ENCODE results near the gene COMMD3. TPM values are rescaled to one million over a fixed set of nuclear protein-coding genes. Genes with fewer than 3 reads are reported as not detected.
A peak's percentile ranks its signal among the peaks of the same experiment; 100 is the strongest.
"Not testable (repeated sequence)": the region's sequence is repeated elsewhere in the genome, so short reads cannot be mapped to it uniquely, and the experiment has no call there.

The COMMD3 gene
- total RNA-seq, 1 donor: 21.5 TPM

DNA sequence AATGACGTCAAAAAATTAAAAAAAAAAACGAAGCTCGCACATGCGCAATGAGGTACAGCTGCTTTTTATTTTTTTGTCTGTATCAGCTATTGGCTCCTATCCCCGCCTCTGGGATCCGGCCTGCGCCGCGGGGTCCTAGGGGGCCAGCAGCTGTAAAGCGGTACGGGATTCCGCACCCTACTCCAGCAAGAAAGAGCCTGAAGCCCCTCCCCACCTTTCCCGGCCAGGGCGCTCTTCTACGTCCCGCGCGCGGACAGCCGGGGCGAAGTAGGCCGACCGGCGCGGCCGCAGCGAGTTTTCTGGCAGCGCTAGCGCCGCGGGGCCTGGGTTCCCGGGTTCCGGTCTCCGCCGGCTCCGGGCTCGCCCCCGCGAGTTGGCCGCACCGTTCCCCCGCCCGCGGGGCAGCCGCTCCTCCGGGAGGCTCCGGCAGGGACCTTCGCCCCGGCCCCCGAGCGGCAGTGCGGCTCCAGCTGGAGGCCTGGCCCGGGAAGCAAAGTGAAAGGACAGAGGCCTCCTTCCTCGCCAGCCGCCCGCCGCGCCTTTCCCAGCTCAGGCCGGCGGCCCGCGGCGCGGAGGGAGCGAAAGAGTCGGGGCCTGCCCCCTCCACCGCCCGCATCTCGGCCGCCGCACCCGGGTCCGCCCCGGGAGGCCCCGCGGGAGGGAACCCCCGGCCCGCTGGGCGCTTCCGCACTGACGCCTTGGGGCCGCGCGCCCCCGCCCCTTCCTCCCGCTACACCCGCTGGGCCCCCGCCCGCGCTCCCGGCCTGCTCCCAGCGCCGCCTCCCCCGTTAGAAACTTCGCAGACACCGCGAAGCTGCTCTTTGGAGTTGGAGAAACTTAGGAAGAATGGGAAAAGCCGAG lies 24.4 kb downstream of the COMMD3 start:
- H3K4me1 ChIP-seq (ENCODE audit: insufficient read depth, low read length): peaks cover 39% of the 10 kb centered on the region
- peaks cover 92% of the 10 kb centered on the region for H3K27me3 ChIP-seq (ENCODE audit: insufficient read depth, low read length)
- H3K4me3 ChIP-seq (ENCODE audit: low read length): peak overlapping the region; percentile 58
- no peaks in the 10 kb centered on the region for H3K9me3 ChIP-seq (ENCODE audit: low read depth, low read length)

DNA sequence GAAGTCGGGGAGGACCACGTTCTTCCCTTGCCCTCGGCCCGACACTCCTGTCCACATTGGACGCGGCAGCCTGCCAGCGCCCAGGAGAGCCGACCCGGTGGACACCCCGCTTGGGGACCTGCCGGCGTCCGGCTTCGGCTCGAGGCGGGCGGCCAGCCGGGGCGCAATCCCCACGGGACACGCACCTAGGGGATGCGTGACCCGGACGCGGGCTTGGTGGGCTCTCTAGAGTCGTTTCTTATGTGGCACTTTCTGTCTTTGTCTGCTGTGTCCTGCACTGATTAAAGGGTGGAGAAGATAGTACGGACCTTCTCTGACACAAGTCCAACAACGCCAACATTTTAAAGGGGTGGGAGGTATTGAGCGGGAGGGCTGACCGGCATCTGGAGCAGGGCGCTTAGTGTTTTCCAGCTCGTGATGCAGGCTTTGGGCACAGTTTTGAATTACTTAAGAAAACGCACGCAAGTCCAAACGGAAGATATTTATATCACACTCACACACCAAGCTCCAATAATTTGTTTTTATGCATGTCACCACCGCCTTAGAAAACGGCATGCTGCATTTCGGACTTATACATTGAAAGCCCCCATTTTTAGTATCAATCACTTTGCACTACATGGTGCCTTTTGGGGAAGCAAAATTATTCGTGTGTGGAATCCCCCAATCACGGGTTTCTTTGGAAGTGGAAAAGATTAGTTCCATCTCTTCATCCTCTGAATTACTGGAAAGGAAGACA lies 25.2 kb downstream of the COMMD3 start:
- Histone ChIP-seq H3K27me3 (ENCODE audit: insufficient read depth, low read length) (peaks cover 92% of the 10 kb centered on the region), H3K4me1 (ENCODE audit: insufficient read depth, low read length) (peaks cover 33% of the 10 kb centered on the region), H3K9me3 (ENCODE audit: low read depth, low read length) (no peaks in the 10 kb centered on the region), H3K4me3 (ENCODE audit: low read length) (peak overlapping the region; percentile 58)

DNA sequence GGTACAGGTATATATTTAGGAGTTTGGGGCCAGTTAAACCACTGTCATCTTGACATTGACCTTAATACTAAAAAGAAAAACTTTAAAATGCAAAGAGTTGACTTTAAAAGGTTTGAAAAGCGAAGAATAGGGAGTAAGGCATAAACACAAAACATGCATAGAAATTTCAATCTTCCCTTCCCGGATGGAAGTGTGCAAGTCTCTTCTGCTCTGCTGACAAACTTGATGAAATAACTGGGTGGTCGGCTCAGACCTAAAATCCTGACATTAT lies 25.7 kb downstream of the COMMD3 start:
- Histone ChIP-seq H3K27me3 (ENCODE audit: insufficient read depth, low read length) (peaks cover 92% of the 10 kb centered on the region), H3K4me3 (ENCODE audit: low read length) (no peak overlapping the region)

DNA sequence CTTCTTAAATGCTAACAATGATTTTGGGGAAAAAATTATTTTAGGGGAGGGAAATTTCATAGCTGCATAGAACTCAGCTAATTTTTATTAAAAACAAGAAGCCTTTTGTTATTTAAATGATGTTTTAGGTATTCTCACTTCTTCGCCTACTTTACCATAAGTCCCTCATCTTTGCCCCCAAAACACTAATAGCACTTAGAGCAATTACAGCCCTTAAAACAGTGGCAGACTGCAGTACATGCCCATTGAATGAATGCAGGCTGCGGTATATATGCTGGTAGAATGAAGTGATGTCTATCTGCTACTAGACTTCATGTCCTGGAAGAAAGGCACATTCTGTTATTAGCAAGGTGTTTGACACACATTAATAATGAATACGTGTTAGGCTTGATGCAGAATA lies 26.2 kb downstream of the COMMD3 start:
- peaks cover 92% of the 10 kb centered on the region for H3K27me3 ChIP-seq (ENCODE audit: insufficient read depth, low read length)
- peaks cover 24% of the 10 kb centered on the region for H3K4me1 ChIP-seq (ENCODE audit: insufficient read depth, low read length)
- H3K4me3 ChIP-seq (ENCODE audit: low read length): no peak overlapping the region
- H3K9me3 ChIP-seq (ENCODE audit: low read depth, low read length): no peaks in the 10 kb centered on the region

More for the DNA sequence above, 25.7 kb downstream of the COMMD3 start:
- Histone ChIP-seq H3K4me1 (ENCODE audit: insufficient read depth, low read length) (peaks cover 28% of the 10 kb centered on the region), H3K9me3 (ENCODE audit: low read depth, low read length) (no peaks in the 10 kb centered on the region)

- no peak overlapping the region for H3K4me3 ChIP-seq (ENCODE audit: low read length)
- H3K4me1 ChIP-seq (ENCODE audit: insufficient read depth, low read length): peaks cover 24% of the 10 kb centered on the region
- peaks cover 91% of the 10 kb centered on the region for H3K27me3 ChIP-seq (ENCODE audit: insufficient read depth, low read length)
- H3K9me3 ChIP-seq (ENCODE audit: low read depth, low read length): no peaks in the 10 kb centered on the region
Observed at GRCh38 chr10:22343731-22344130, 27.5 kb downstream of the COMMD3 start.

DNA sequence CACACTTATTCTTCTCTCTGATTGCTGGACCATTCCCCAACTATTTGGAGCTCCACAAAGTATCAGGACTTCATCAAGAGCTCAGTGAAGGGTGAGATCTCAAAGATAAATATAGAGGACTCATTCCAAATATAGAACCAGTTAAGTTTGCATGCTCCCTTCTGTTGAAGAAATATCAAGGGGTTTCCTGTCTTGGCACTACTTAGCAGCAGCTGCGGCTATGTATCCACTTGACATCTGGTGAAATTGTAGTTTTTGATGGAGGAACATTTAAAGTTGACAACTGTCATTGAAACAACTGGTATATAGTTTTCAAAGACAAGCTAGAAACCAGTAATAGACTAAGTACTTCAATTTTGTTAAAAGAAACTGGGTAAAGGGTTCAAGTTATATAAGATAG lies 28.1 kb downstream of the COMMD3 start:
- H3K9me3 ChIP-seq (ENCODE audit: low read depth, low read length): no peaks in the 10 kb centered on the region
- no peak overlapping the region for H3K4me3 ChIP-seq (ENCODE audit: low read length)
- H3K27me3 ChIP-seq (ENCODE audit: insufficient read depth, low read length): peaks cover 87% of the 10 kb centered on the region
- peaks cover 24% of the 10 kb centered on the region for H3K4me1 ChIP-seq (ENCODE audit: insufficient read depth, low read length)

- Histone ChIP-seq H3K27me3 (ENCODE audit: insufficient read depth, low read length) (peaks cover 81% of the 10 kb centered on the region), H3K9me3 (ENCODE audit: low read depth, low read length) (no peaks in the 10 kb centered on the region), H3K4me1 (ENCODE audit: insufficient read depth, low read length) (peaks cover 23% of the 10 kb centered on the region), H3K4me3 (ENCODE audit: low read length) (peak overlapping the region; percentile 14)
Observed at GRCh38 chr10:22344781-22345300, 28.7 kb downstream of the COMMD3 start.

GRCh38 chr10:22345301-22346095 lies 29.3 kb downstream of the COMMD3 start, which contains the start of gene SPAG6:
Gene SPAG6, plus strand, starts transcription at chr10:22345496. Its CDS starts 116 bp downstream, at chr10:22345612.
- Histone ChIP-seq H3K4me3 (ENCODE audit: low read length) (peak within 1 kb of the TSS; percentile 14), H3K9me3 (ENCODE audit: low read depth, low read length) (no peaks in the 10 kb centered on the region), H3K27me3 (ENCODE audit: insufficient read depth, low read length) (peaks cover 78% of the 10 kb centered on the region), H3K4me1 (ENCODE audit: insufficient read depth, low read length) (peaks cover 17% of the 10 kb centered on the region)

DNA sequence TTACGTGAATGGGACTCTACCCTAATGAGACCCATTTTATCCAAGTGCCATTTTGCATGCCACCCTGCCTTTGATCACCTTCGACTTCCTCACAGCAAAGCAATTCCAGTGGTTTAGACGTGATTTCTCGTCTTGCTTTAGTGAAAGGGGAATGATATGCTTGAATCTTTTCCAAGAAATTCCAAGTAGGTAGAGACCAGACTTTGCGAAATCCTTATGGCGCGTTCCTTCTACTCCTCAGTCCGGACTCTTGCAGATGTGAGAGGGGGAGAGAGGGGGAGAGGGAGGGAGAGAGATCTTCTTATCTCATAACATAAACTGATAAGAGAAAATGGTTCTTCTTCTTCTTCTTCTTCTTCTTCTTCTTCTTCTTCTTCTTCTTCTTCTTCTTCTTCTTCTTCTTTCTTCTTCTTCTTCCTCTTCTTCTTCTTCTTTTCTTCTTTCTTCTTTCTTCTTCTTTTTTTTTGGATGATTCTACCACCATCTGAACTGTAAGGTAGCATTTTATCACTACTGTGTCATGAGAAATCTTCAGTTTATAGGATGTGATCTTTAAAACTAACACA lies 30.0 kb downstream of the COMMD3 start:
- H3K4me1 ChIP-seq (ENCODE audit: insufficient read depth, low read length): peaks cover 15% of the 10 kb centered on the region
- peaks cover 76% of the 10 kb centered on the region for H3K27me3 ChIP-seq (ENCODE audit: insufficient read depth, low read length)
- H3K4me3 ChIP-seq (ENCODE audit: low read length): no peak overlapping the region

DNA sequence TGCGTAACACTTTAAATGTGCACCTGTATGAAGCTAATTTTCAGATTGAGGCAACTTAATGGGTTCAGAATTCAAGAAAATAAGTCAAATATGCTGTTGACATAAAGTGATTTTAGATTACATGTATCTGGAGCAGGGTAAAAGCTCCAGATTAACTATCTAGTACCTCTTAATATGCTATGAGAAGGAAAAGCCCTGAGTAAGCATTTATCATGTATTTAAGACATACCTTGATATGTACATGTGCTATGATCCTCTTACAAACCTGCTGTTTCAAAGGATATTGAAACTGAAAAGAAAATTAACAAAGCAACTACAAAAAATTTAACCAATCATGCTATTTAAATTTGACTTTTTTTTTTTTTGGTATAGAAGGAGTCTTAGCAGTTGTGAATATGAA lies 33.6 kb downstream of the COMMD3 start:
- Histone ChIP-seq H3K27me3 (ENCODE audit: insufficient read depth, low read length) (peaks cover 44% of the 10 kb centered on the region), H3K4me1 (ENCODE audit: insufficient read depth, low read length) (peaks cover 10% of the 10 kb centered on the region), H3K4me3 (ENCODE audit: low read length) (no peak overlapping the region), H3K9me3 (ENCODE audit: low read depth, low read length) (no peaks in the 10 kb centered on the region)

More for the DNA sequence above, 30.0 kb downstream of the COMMD3 start:
- H3K9me3 ChIP-seq (ENCODE audit: low read depth, low read length): no peaks in the 10 kb centered on the region

GRCh38 chr10:22351131-22351703 lies 35.0 kb downstream of the COMMD3 start:
- Histone ChIP-seq H3K4me3 (ENCODE audit: low read length) (no peak overlapping the region), H3K27me3 (ENCODE audit: insufficient read depth, low read length) (peaks cover 29% of the 10 kb centered on the region), H3K9me3 (ENCODE audit: low read depth, low read length) (no peaks in the 10 kb centered on the region), H3K4me1 (ENCODE audit: insufficient read depth, low read length) (no peaks in the 10 kb centered on the region)

DNA sequence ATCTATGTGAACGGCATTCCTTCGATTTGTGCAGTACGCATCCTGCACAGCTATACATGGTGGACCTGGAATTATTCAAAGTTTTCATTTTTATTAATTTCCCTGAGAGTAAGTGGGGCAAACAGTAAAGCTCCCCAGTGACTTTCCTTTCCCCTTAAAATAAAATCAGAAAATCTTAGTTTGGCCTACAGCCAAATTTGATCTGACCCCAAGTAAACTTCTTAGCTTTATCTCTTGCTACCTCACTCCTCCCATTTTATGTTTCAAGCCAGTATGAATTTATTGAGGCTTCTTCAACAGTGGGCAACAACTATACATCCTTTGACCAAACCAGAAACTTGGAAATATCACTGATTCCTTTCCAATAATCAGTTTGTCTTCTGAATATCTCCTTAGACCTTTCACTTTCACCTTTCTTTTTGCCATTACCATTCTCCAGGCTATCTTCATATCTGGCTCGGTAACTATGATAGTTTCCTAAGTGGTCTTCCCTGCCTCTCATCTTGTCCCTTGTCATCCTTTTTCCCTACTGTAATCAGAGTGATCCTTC lies 40.2 kb downstream of the COMMD3 start:
- Histone ChIP-seq H3K27me3 (ENCODE audit: insufficient read depth, low read length) (peaks cover 4% of the 10 kb centered on the region), H3K9me3 (ENCODE audit: low read depth, low read length) (no peaks in the 10 kb centered on the region), H3K4me1 (ENCODE audit: insufficient read depth, low read length) (no peaks in the 10 kb centered on the region), H3K4me3 (ENCODE audit: low read length) (no peak overlapping the region)

DNA sequence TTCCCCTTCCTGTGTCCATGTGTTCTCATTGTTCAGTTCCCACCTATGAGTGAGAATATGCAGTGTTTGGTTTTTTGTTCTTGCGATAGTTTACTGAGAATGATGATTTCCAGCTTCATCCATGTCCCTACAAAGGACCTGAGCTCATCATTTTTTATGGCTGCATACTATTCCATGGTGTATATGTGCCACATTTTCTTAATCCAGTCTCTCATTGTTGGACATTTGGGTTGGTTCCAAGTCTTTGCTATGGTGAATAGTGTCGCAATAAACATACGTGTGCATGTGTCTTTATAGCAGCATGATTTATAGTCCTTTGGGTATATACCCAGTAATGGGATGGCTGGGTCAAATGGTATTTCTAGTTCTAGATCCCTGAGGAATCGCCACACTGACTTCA lies 41.6 kb downstream of the COMMD3 start:
- not testable (repeated sequence) for H3K4me1 ChIP-seq (ENCODE audit: insufficient read depth, low read length); H3K4me3 ChIP-seq (ENCODE audit: low read length); H3K27me3 ChIP-seq (ENCODE audit: insufficient read depth, low read length); H3K9me3 ChIP-seq (ENCODE audit: low read depth, low read length)

GRCh38 chr10:22363305-22363704 lies 47.1 kb downstream of the COMMD3 start:
- Histone ChIP-seq H3K4me1 (ENCODE audit: insufficient read depth, low read length) (no peaks in the 10 kb centered on the region), H3K4me3 (ENCODE audit: low read length) (no peak overlapping the region), H3K27me3 (ENCODE audit: insufficient read depth, low read length) (no peaks in the 10 kb centered on the region), H3K9me3 (ENCODE audit: low read depth, low read length) (no peaks in the 10 kb centered on the region)
